GM21528 (cell line): Measurements from ENCODE around the gene IFI16.
A peak's percentile ranks its signal among the peaks of the same experiment; 100 is the strongest.

ENCODE experiments used
- ATAC-seq: cut with Tn5 transposase; IDR thresholded peaks from one replicate; pipeline ENCODE4 v1.9.1; 2021; ENCODE audit warnings: mild to moderate bottlenecking, moderate library complexity; ENCODE audit not compliant: unreplicated experiment, low FRiP score

IFI16 gene

GRCh38 chr1:159009704-159010361, at the start of gene IFI16:
TSS of gene IFI16 (plus strand) at chr1:159009907. CDS start at chr1:159014681, 4,774 bp downstream.
- ATAC-seq = peak; percentile 69

- ATAC-seq = no peak
These were observed 48.5 kb upstream of the IFI16 start for GRCh38 chr1:158961178-158961577.

GRCh38 chr1:158962983-158963382, 46.7 kb upstream of the IFI16 start:
- no peak for ATAC-seq

DNA sequence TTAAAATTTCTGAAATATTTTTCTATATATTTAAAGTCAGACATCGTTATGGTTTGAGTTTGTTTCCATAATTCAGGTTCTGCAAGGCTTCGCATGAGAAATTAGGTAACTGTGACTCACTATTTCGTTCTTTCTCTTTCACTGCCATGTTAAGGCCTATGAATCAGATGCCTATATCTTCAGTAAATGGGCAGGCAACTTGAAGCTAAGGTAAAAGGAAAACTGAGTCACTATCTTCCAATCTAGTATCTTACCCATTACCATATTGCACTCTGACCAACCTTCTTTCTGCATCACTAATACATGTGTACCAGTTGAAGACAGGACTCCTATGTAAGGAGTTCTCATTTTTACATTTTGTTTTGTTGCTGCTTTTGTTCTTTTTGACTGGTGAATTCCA, 40.5 kb upstream of the IFI16 start:
- no peak for ATAC-seq

GRCh38 chr1:158969855-158970254, 39.9 kb upstream of the IFI16 start:
- ATAC-seq = no peak

GRCh38 chr1:158972841-158973240, 36.9 kb upstream of the IFI16 start:
- ATAC-seq = no peak

GRCh38 chr1:158976219-158976618, 33.5 kb upstream of the IFI16 start:
- ATAC-seq = no peak

DNA sequence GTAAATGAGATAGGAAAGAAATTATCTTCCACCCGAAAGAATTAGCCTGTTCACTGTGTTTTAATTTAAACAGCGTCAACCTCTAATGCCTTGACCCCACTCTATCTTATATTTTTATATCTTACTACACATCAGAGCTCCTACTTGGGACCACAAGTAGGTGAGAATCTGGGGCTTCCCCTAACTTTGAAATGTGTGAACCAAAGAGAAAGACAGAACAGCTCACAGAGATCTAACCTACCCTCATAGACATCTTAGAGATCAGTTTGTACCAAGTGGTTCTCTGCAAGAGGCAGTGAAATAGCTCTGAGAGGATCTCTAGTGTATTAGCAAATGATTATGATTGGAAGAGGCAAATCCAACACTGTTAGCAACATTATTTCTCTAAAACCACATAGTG, 31.0 kb upstream of the IFI16 start:
- no peak for ATAC-seq

- no peak for ATAC-seq
These were observed 30.5 kb upstream of the IFI16 start for GRCh38 chr1:158979229-158979628.

DNA sequence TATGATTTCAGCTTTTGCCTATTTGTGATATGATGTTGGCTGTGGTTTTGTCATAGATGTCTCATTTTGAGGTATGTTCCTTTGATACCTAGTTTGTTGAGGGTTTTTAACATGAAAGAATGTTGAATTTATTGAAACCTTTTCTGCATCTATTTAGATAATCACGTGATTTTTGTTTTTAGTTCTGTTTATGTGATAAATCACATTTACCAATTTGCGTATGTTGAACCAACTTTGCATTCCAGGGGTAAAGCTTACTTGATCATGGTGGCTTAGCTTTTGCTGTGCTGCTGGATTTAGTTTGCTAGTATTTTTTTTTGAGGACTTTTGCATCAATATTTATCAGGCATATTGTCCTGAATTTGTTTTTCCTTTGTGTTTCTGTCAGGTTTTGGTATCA, 26.5 kb upstream of the IFI16 start:
- ATAC-seq = no peak

DNA sequence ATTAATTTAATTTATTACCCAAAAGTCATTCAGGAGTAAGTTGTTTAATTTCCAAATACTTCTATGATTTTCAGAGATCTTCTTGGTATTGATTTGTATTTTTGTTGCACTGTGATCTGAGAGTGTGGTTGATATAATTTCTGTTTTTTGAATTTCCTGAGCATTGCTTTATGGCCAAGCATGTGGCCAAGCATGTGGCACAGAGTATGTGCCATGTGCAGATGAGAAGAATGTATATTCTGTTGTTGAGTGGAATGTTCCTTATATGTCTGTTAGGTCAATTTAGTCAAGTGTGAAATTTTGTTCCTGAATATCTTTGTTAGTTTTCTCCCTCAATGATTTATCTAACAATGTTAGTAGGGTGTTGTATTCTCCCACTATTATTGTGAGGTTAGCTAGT, 25.3 kb upstream of the IFI16 start:
- no peak for ATAC-seq

DNA sequence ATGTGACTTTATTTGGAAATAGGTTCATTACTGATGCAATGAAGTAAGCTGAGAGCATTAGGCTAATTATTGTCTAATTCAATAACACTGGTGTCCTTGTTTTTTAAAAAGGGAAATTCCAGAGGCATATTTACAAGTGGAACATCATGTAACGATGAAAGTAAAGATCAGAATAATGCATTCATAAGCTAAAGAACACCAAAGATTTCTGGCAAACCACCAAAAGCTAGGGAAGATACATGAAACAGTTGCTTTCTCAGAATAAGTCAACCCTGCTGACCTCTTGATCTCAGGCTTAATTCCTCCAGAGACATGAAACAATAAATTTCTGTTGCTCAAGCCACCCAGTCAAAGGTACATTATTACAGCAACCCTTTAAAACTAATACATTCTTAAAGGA, 20.3 kb upstream of the IFI16 start:
- ATAC-seq = no peak

DNA sequence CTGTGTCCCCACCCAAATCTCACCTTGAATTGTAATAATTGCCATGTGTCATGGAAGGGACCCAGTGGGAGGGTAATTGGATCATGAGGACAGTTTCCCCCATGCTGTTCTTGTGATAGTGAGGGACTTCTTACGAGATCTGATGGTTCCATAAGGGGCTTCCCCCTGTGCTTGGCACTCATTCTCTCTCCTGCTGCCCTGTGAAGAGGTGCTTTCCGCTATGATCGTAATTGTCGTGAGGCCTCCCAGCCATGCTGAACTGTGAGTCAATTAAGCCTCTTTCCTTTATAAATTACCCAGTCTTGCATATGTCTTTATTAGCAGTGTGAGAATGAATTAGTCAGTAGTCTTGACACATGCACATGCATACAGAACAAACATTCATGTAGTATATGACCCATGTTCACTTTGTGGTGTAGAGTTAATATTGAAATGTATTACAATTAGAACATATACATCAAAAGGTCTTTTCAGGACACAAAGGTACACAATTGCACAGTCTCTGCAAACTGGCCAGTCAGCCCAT, 16.9 kb upstream of the IFI16 start:
- ATAC-seq = no peak

DNA sequence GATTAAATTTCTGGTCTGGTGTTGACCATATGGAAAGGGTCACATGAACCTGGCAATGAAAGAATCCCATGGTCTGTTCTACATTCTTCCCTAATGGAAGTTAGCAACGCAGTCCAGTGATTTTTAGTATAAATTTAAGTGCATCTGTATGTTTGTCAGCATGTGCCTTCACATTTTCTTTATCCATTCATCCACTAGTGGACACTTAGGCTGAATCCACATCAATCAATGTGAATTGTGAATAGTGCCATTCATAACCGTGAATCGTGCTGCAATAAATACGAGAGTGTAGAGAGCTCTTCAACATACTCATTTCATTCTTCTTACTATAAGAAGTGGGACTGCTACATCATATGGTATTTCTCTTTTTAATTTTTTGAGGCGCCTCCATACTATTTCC, 12.7 kb upstream of the IFI16 start:
- no peak for ATAC-seq

- peak; percentile 31 for ATAC-seq
These were observed 11.5 kb upstream of the IFI16 start for GRCh38 chr1:158998037-158998780.

GRCh38 chr1:158998781-158999161, 10.9 kb upstream of the IFI16 start:
- ATAC-seq = peak; percentile 63

- no peak for ATAC-seq
These were observed 10.2 kb upstream of the IFI16 start for GRCh38 chr1:158999316-159000069.

DNA sequence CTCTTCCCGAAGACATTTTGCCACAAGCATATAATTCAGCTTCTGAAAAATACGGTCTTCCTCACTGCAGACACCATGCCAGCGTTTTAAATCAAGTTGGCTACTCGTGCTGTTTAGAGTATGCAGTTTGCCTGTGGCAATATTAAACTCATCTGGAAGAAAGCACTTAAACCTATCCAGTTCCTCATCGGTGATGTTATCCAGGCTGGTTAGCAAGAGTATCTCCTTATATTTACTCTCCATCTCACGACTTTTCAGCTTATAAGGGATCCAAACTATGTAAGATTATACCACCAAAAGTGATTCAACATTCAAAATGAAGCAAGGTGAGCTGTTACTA, 9.7 kb upstream of the IFI16 start:
- no peak for ATAC-seq

DNA sequence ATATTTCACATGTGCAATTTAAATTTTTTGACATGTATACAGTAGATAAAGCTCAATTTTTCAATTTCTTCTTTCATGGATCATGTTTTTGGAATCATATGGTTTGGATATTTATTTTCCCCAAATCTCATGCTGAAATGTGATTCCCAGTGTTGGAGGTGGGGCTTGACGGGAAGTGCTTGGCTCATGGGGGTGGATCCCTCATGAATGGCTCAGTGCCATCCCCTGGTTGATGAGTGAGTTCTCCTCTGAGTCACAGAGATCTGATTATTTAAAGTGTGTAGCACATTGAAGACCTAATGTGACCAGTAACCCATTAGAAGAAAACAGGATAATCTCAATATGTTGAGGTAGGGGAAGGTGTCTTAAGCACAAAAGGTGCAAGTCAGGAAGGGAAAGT, 9.1 kb upstream of the IFI16 start:
- ATAC-seq = no peak

DNA sequence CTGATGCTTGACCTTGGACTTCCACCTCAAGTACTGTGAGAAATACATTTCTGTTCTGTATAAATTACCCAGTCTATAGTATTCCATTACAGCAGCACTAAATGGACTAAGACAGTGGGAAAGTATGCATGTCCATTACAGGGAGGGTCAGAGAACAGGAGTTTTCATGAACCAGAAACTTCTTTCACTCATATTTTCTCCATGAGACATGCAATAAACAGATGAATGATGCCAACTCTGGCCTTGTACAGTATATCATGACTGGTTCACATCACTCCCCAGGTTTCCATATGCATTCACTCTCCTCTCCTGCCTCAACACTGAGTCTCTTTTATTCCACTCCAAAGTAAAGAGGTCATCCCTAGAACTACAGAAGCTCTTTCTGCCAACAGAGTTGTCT, 4.5 kb upstream of the IFI16 start:
- no peak for ATAC-seq

- ATAC-seq = no peak
These were observed 4.0 kb upstream of the IFI16 start for GRCh38 chr1:159005676-159006075.
